Measurements from ENCODE around the gene CACNA1I.

The CACNA1I gene

GRCh38 chr22:39568278-39568981 lies 2.1 kb upstream of the CACNA1I start:
- DNase-seq (ENCODE audit: low spot score) = no peak

- DNase-seq (ENCODE audit: low spot score) = no peak
These were observed 1.5 kb upstream of the CACNA1I start for GRCh38 chr22:39569066-39569465.

GRCh38 chr22:39570226-39570625 lies 327 bp upstream of the CACNA1I start:
- DNase-seq (ENCODE audit: low spot score) = no peak

DNA sequence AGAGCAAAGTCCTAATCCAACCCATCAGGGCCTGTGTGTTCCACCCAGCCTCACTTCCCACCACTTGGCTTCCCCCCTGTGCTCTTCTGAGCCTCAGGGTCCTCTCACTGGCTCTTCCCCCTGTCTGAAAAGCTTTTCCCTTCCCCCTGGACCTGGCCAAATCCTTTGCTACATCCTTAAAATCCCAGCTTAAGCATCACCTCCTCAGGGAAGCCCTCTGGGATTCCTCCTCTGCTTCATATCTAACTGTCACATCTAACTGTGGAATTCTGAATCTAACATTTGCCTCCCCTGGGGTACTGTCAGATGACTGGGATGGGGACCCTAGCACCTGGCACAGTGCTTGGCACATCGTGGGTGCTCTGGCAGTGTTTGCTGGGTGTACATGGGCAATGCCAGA lies 985 bp downstream of the CACNA1I start:
- no peak for DNase-seq (ENCODE audit: low spot score)

- DNase-seq (ENCODE audit: low spot score) = no peak
These were observed 4.4 kb downstream of the CACNA1I start for GRCh38 chr22:39574779-39575551.

- DNase-seq (ENCODE audit: low spot score) = no peak
These were observed 4.9 kb downstream of the CACNA1I start for GRCh38 chr22:39575552-39575825.

DNA sequence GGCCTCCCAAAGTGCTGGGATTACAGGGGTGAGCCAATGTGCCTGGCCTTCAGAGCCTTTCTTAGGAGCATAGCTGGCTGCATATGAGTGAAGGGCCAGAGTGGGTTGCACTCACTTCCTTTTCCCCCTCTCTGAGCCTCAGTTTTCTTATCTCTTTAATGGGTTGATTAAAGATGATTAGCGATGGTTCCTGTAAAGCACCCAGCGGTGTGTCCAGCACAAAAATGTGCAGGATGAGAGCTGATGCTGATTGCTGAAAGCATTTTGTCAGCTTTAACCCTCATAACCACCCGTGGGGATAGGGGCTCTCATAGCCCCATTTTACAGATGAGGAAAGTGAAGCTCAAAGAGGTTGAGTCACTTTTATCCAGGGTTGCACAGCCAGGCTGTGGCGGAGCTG lies 5.5 kb downstream of the CACNA1I start:
- no peak for DNase-seq (ENCODE audit: low spot score)

DNA sequence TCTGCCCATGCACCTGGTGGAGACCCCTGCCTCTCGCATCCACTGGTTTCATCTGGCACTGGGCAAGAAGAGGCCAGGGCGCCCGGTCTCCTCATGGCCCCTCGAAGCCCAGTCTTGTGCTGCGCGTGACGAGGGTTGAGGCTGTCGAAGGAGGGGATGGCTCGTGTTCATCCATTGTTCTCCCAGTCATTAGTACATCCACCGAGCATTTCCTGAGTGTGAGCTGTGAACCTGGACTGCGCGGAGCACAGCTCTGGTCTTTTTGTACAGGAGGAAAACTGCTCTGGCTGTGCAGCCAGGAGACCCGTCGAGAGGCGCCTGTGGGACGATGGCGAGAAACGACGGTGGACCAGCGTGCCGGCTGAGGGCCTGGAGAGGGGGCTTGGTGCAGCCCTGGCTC lies 6.8 kb downstream of the CACNA1I start:
- no peak for DNase-seq (ENCODE audit: low spot score)

DNA sequence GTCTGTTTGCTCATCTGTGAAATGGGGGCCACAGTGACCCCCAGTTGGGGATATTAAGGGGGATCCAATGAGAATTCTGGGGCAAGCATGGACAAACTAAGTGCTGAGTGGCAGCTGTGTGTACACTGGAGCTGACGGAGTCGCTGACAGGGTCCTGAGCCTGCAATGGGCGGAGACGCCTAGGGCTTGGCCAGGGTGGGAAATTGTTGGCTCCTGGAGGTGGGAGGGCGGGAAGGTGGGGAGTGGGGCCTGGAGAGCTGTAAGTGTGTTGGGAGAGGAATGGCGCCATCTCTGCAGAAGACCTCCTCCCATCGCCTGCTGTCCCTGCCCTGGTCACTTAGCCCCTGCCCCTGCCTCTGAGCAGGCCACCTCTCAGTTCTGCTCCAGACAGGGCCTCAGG lies 7.3 kb downstream of the CACNA1I start:
- DNase-seq (ENCODE audit: low spot score) = no peak

- peak; percentile 75 for DNase-seq (ENCODE audit: low spot score)
These were observed 9.5 kb downstream of the CACNA1I start for GRCh38 chr22:39580006-39580441.

- no peak for DNase-seq (ENCODE audit: low spot score)
These were observed 10.2 kb downstream of the CACNA1I start for GRCh38 chr22:39580795-39581194.

GRCh38 chr22:39581303-39581702 lies 10.8 kb downstream of the CACNA1I start:
- no peak for DNase-seq (ENCODE audit: low spot score)

- no peak for DNase-seq (ENCODE audit: low spot score)
These were observed 12.6 kb downstream of the CACNA1I start for GRCh38 chr22:39583066-39583667.

- no peak for DNase-seq (ENCODE audit: low spot score)
These were observed 19.3 kb downstream of the CACNA1I start for GRCh38 chr22:39589875-39590274.

- DNase-seq (ENCODE audit: low spot score) = no peak
These were observed 21.8 kb downstream of the CACNA1I start for GRCh38 chr22:39592081-39593065.

- no peak for DNase-seq (ENCODE audit: low spot score)
These were observed 22.7 kb downstream of the CACNA1I start for GRCh38 chr22:39593066-39593930.

DNA sequence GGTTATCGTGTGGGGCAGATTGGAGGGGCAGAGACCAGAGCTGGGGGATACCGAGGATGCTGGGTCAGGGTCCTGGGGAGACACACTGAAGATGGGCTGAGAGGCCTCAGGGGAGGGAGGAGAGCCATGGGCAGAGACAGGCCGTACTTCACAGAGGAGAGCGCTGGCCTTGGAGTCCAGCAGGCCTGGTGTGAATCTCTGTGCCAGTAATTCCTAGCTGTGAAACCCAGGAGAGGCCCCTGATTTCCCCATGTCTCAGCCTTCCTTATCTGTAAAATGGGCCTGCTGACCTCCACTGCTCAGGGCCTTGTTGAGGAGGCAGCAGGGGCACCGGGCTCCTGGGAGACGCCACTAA lies 23.4 kb downstream of the CACNA1I start:
- DNase-seq (ENCODE audit: low spot score) = no peak

DNA sequence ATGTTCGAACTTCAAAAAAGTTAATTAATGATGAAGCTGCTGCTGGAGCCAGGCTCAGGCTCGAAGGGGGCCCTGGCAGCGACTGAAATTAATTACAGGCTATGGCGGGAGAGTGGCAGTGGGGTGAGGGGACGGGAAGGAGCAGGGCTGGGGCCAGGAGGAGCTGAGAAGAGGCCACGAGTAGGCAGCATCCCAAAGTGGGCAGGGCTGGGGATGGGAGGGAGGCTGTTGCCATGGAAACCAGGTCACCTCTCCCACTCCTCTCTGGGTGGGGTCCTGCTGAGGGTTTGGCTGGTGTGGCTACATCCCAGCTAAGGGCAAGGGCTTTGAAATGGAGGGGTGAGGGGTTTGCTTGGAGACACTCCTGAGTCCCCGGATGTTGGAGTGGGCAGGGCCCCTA lies 23.9 kb downstream of the CACNA1I start:
- no peak for DNase-seq (ENCODE audit: low spot score)

- DNase-seq (ENCODE audit: low spot score) = no peak
These were observed 25.1 kb downstream of the CACNA1I start for GRCh38 chr22:39595622-39596172.

GRCh38 chr22:39596601-39597000 lies 26.0 kb downstream of the CACNA1I start:
- DNase-seq (ENCODE audit: low spot score) = no peak
